PC-9 (cell line): ENCODE measurements around the gene MILR1. TPM values are rescaled to one million over a fixed set of nuclear protein-coding genes. Genes with fewer than 3 reads are reported as not detected.

ENCODE experiments used
- Bru-seq: library from RNA; stranded (reverse); fragments of 400-500 nt; gene quantifications from one replicate; lab custom pipeline; 2021; lab: Mats Ljungman, UMichigan
- BruChase-seq, 2 experiments: library from RNA; stranded (reverse); fragments of 400-500 nt; gene quantifications; one replicate each; lab custom pipeline; 2021; lab: Mats Ljungman, UMichigan
- BruUV-seq: library from RNA; stranded (reverse); fragments of 400-500 nt; replicated peaks from 2 replicates; lab custom pipeline; 2021; lab: Mats Ljungman, UMichigan
- CTCF ChIA-PET: fragments of 300-600 bp; sonication (Branson Sonifier 250); formaldehyde crosslinking; loops from one replicate; lab custom pipeline; 2022; ENCODE audit warnings: antibody characterized with exemption; lab: Charles Lee
- POLR2A ChIA-PET: fragments of 300-600 bp; sonication (Branson Sonifier 250); formaldehyde crosslinking; loops from one replicate; lab custom pipeline; 2022; ENCODE audit warnings: antibody characterized with exemption; ENCODE audit not compliant: unreplicated experiment; lab: Charles Lee
- DNase-seq, 2 experiments: peaks; one replicate each; pipeline versions ENCODE4 v3.0.0 to v3.0.0-alpha.2; 2015 to 2022; ENCODE audit warnings: mixed read lengths in 1 of 2
- H2AFZ ChIP-seq: fragments of 200-600 bp; sonication (generic); 2 replicates; pipeline ENCODE4 v1.8.1; 2017; ENCODE audit warnings: antibody characterized with exemption
- H3F3A ChIP-seq: fragments of 200-600 bp; sonication (generic); 2 replicates; pipeline ENCODE4 v1.8.1; 2017; ENCODE audit warnings: antibody characterized with exemption, mild to moderate bottlenecking, low read depth; ENCODE audit not compliant: insufficient read depth
- H3K27ac ChIP-seq: fragments of 200-600 bp; sonication (generic); 2 replicates; pipeline ENCODE4 v1.6.1; 2016; ENCODE audit warnings: mixed run types
- H3K27me3 ChIP-seq: fragments of 200-600 bp; sonication (generic); 2 replicates; pipeline ENCODE4 v1.6.1; 2016; ENCODE audit warnings: low read depth, mixed run types; ENCODE audit not compliant: insufficient read depth
- H3K36me3 ChIP-seq: fragments of 200-600 bp; sonication (generic); 2 replicates; pipeline ENCODE4 v1.6.1; 2016; ENCODE audit warnings: low read depth, mixed run types
- H3K4me1 ChIP-seq: fragments of 200-600 bp; sonication (generic); replicated peaks from 2 replicates; pipeline ENCODE4 v1.6.1; 2016; ENCODE audit warnings: mixed run types; ENCODE audit not compliant: insufficient read depth
- H3K4me2 ChIP-seq: fragments of 200-600 bp; sonication (generic); 2 replicates; pipeline ENCODE4 v1.6.1; 2017; ENCODE audit warnings: mixed run types
- H3K4me3 ChIP-seq: fragments of 200-600 bp; sonication (generic); 2 replicates; pipeline ENCODE4 v1.6.1; 2016; ENCODE audit warnings: mixed run types
- H3K79me2 ChIP-seq: fragments of 200-600 bp; sonication (generic); 2 replicates; pipeline ENCODE4 v1.6.1; 2017; ENCODE audit warnings: low read depth, mixed run types
- H3K9me2 ChIP-seq: fragments of 200-600 bp; sonication (generic); 2 replicates; pipeline ENCODE4 v1.8.1; 2017; ENCODE audit warnings: mild to moderate bottlenecking; ENCODE audit not compliant: insufficient read depth
- H3K9me3 ChIP-seq: fragments of 200-600 bp; sonication (generic); 2 replicates; pipeline ENCODE4 v1.8.1; 2016; ENCODE audit warnings: low read depth; ENCODE audit not compliant: insufficient read depth
- H4K20me1 ChIP-seq: fragments of 200-600 bp; sonication (generic); 2 replicates; pipeline ENCODE4 v1.8.1; 2017; ENCODE audit not compliant: insufficient read depth
- EZH2 ChIP-seq: fragments of 200-600 bp; sonication (generic); IDR thresholded peaks from 2 replicates; pipeline ENCODE4 v1.8.0; 2017; ENCODE audit warnings: antibody characterized with exemption, low read depth
- intact Hi-C: fragments of 100-400 bp; cut with micrococcal nuclease; formaldehyde crosslinking; loops from one replicate; pipeline ENCODE4 v1.10.0; 2022; ENCODE audit not compliant: unreplicated experiment
- long read RNA-seq: library from polyadenylated mRNA; stranded (forward); transcript quantifications from one replicate; pipeline ENCODE4 v2.0.0, GENCODE V29; 2022
- total RNA-seq: library from RNA; stranded (reverse); gene quantifications from 2 replicates; pipeline ENCODE4 v1.2.3, GENCODE V29; 2021
- TF ChIP-seq, protein P1 (sequence below): fragments of 200-600 bp; sonication (generic); conservative IDR thresholded peaks from 2 replicates; pipeline ENCODE4 v1.6.1; 2017; ENCODE audit warnings: mixed run types, antibody characterized with exemption, mild to moderate bottlenecking, moderate library complexity

The MILR1 gene
- total RNA-seq (22.9 and 25.6 TPM in 2 replicates), Bru-seq, nascent RNA (percentile 67 among the genes with signal in this experiment), BruChase-seq, experiment 1, labeled RNA remaining after a 2-hour chase (percentile 59 among the genes with signal in this experiment), BruChase-seq, experiment 2, labeled RNA remaining after a 6-hour chase (percentile 50 among the genes with signal in this experiment)
- long read RNA-seq, partial matches to known transcripts: 2 of 12 reads
- long read RNA-seq, other reads (novel, unspliced or antisense): 4 of 12 reads

- peak within 1 kb of the TSS; percentile 67; the same call in 1 of the 2 replicates for H2AFZ ChIP-seq
- POLR2A ChIA-PET: interaction anchor here (0.6 kb wide), 1 partner anchor 29 kb away, joined by 4 read pairs; no protein-coding TSS in a partner anchor
Measured at GRCh38 chr17:64448665-64449512, at the start of gene MILR1. MILR1 (plus strand) TSS chr17:64449115; CDS start chr17:64449169, 54 bp downstream.

DNA sequence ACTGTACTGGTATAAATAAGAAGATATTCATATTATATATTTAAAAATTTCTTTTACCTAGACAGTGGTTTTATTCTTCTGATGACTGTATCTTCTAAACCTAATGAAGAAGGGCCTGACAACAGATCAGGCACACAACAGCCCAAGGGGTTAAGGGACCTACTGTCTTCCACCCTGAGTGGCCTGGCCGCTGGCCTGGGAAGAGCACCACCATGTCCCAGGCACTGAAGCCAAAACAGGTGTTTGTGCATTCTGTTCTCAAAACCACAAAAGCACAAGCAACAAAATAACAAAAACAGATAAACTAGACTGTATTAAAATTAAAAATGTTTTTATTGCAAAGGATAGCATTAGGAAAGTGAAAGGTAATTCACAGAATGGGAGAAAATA, 49.2 kb upstream of the MILR1 start:
- TF ChIP-seq EZH2: no peak
- TF ChIP-seq, protein P1, sequence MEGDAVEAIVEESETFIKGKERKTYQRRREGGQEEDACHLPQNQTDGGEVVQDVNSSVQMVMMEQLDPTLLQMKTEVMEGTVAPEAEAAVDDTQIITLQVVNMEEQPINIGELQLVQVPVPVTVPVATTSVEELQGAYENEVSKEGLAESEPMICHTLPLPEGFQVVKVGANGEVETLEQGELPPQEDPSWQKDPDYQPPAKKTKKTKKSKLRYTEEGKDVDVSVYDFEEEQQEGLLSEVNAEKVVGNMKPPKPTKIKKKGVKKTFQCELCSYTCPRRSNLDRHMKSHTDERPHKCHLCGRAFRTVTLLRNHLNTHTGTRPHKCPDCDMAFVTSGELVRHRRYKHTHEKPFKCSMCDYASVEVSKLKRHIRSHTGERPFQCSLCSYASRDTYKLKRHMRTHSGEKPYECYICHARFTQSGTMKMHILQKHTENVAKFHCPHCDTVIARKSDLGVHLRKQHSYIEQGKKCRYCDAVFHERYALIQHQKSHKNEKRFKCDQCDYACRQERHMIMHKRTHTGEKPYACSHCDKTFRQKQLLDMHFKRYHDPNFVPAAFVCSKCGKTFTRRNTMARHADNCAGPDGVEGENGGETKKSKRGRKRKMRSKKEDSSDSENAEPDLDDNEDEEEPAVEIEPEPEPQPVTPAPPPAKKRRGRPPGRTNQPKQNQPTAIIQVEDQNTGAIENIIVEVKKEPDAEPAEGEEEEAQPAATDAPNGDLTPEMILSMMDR: no peak
- Histone ChIP-seq H4K20me1 (peaks cover 93% of the 10 kb centered on the region), H3K4me2 (no peak overlapping the region), H3K27ac (peak overlapping the region; percentile 79), H3K79me2 (peaks cover 76% of the 10 kb centered on the region), H3K9me2 (no peaks in the 10 kb centered on the region), H3K9me3 (no peaks in the 10 kb centered on the region), H3K4me3 (no peak overlapping the region), H2AFZ (no peak overlapping the region), H3F3A (peaks cover 100% of the 10 kb centered on the region), H3K36me3 (peaks cover 69% of the 10 kb centered on the region), H3K27me3 (no peaks in the 10 kb centered on the region), H3K4me1 (peaks cover 52% of the 10 kb centered on the region)
- no peak for DNase-seq
- BruUV-seq: no TSS peak
- intact Hi-C loops: no loop called here
- ChIA-PET POLR2A (no interaction called here), CTCF (interaction anchor here (0.7 kb wide), 1 partner anchor 59 kb away, joined by 4 read pairs; no protein-coding TSS in a partner anchor)

More at GRCh38 chr17:64448665-64449512, at the start of gene MILR1:
- no peak for TF ChIP-seq EZH2
- TF ChIP-seq, protein P1: no peak
- Histone ChIP-seq H3K4me1 (peaks cover 44% of the 10 kb centered on the region), H4K20me1 (no peaks in the 10 kb centered on the region), H3K27ac (peak within 1 kb of the TSS; percentile 98), H3K79me2 (peaks cover 15% of the 10 kb centered on the region), H3K9me2 (no peaks in the 10 kb centered on the region), H3K4me2 (peak within 1 kb of the TSS; percentile 87), H3K27me3 (no peaks in the 10 kb centered on the region), H3F3A (peaks cover 36% of the 10 kb centered on the region), H3K4me3 (peak within 1 kb of the TSS; percentile 55), H3K9me3 (no peaks in the 10 kb centered on the region; the same call in 1 of the 2 replicates), H3K36me3 (peaks cover 21% of the 10 kb centered on the region)
- intact Hi-C loops: no loop called here
- CTCF ChIA-PET: interaction anchor here (0.5 to 0.8 kb wide), 4 partner anchors 33 to 677 kb away, joined by 3 to 5 read pairs (median 3); partner anchors contain the start of gene CEP95
- peak; percentile 39 to 97 for DNase-seq
- BruUV-seq: no TSS peak

DNA sequence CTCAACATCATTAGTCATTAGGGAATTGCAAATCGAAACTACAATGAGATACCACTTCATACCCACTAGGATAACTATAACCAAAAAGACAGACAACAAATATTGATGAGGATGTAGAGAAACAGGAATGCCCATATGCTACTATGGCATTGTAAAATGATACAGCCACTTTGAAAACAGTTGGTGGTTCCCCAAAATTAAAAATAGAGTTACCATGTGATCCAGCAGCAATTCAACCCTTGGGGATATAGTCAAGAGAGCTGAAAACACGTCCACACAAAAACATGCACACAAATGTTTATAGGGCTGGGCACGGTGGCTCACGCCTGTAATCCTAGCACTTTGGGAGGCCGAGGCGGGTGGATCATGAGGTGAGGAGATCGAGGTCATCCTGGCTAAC, 48.3 kb upstream of the MILR1 start:
- CTCF ChIA-PET: no interaction called here
- TF ChIP-seq, protein P1: no peak
- TF ChIP-seq EZH2: no peak
- no TSS peak for BruUV-seq

More for the DNA sequence above, 48.3 kb upstream of the MILR1 start:
- intact Hi-C loops: no loop called here
- Histone ChIP-seq H3K27ac (peak overlapping the region; percentile 16), H3K36me3 (peaks cover 61% of the 10 kb centered on the region), H3K9me2 (no peaks in the 10 kb centered on the region), H3K4me2 (no peak overlapping the region), H4K20me1 (peaks cover 93% of the 10 kb centered on the region), H3K4me3 (no peak overlapping the region), H3K79me2 (peaks cover 68% of the 10 kb centered on the region), H3K9me3 (no peaks in the 10 kb centered on the region), H2AFZ (no peak overlapping the region), H3F3A (peaks cover 100% of the 10 kb centered on the region), H3K27me3 (no peaks in the 10 kb centered on the region), H3K4me1 (peaks cover 43% of the 10 kb centered on the region)
- POLR2A ChIA-PET: no interaction called here
- no peak for DNase-seq
